Kidney epithelial cell (primary cell): ENCODE measurements around the gene REEP1. TPM values are rescaled to one million over a fixed set of nuclear protein-coding genes. Genes with fewer than 3 reads are reported as not detected.

Source experiments
- DNase-seq: peaks from one replicate; pipeline ENCODE4 v3.0.0-alpha.2; 2010; ENCODE audit warnings: low read depth
- H3K27me3 ChIP-seq: 2 replicates; pipeline ENCODE4 v1.6.0; 2011; ENCODE audit warnings: low read length; ENCODE audit not compliant: control insufficient read depth, insufficient read depth
- H3K36me3 ChIP-seq: 2 replicates; pipeline ENCODE4 v1.5.1; 2011; ENCODE audit warnings: low read length; ENCODE audit not compliant: control insufficient read depth, insufficient read depth
- H3K4me3 ChIP-seq: 2 replicates; pipeline ENCODE4 v1.5.1; 2011; ENCODE audit warnings: low read depth, mild to moderate bottlenecking, control low read depth, low read length
- CTCF ChIP-seq: IDR thresholded peaks from 2 replicates; pipeline ENCODE4 v1.5.1; 2011; ENCODE audit warnings: mild to moderate bottlenecking, moderate library complexity, low read length, control low read depth, inconsistent platforms; ENCODE audit not compliant: insufficient read depth, poor library complexity, severe bottlenecking
- total RNA-seq: library from RNA; depleted of rRNA; stranded (reverse); fragments of >200 nt; gene quantifications from 2 replicates; pipeline ENCODE4 v1.2.3, GENCODE V29; 2015

Gene REEP1
- total RNA-seq, 1 donor from 2014 or later: 1.3 TPM

GRCh38 chr2:86195808-86196387, 141.5 kb downstream of the REEP1 start:
- no peaks in the 10 kb centered on the region for H3K36me3 ChIP-seq
- H3K27me3 ChIP-seq: no peaks in the 10 kb centered on the region
- no peak for DNase-seq
- TF ChIP-seq CTCF: no peak
- peak overlapping the region; percentile 96 for H3K4me3 ChIP-seq

- peak; percentile 85 for DNase-seq
- no peak for TF ChIP-seq CTCF
- H3K4me3 ChIP-seq: peak within 1 kb of the TSS; percentile 96
- no peaks in the 10 kb centered on the region for H3K27me3 ChIP-seq
- H3K36me3 ChIP-seq: no peaks in the 10 kb centered on the region
These were observed 142.2 kb downstream of the REEP1 start, which contains the start of gene IMMT for GRCh38 chr2:86195055-86195807. Gene IMMT, minus strand, starts transcription at chr2:86195462. Its CDS starts 80 bp downstream, at chr2:86195382.

GRCh38 chr2:86194751-86195054, 142.7 kb downstream of the REEP1 start:
- DNase-seq: no peak
- no peaks in the 10 kb centered on the region for H3K27me3 ChIP-seq
- no peak for TF ChIP-seq CTCF
- no peaks in the 10 kb centered on the region for H3K36me3 ChIP-seq
- peak overlapping the region; percentile 96 for H3K4me3 ChIP-seq

- DNase-seq: no peak
- Histone ChIP-seq H3K36me3 (no peaks in the 10 kb centered on the region), H3K27me3 (no peaks in the 10 kb centered on the region), H3K4me3 (peak overlapping the region; percentile 96)
- no peak for TF ChIP-seq CTCF
These were observed 143.4 kb downstream of the REEP1 start for GRCh38 chr2:86193901-86194567.

GRCh38 chr2:86189782-86190416, 147.5 kb downstream of the REEP1 start:
- Histone ChIP-seq H3K4me3 (no peak overlapping the region), H3K27me3 (no peaks in the 10 kb centered on the region), H3K36me3 (no peaks in the 10 kb centered on the region)
- TF ChIP-seq CTCF: no peak
- no peak for DNase-seq
